ENCODE results near the gene ERBB2. TPM values are rescaled to one million over a fixed set of nuclear protein-coding genes. Genes with fewer than 3 reads are reported as not detected.
A peak's percentile ranks its signal among the peaks of the same experiment; 100 is the strongest.

ERBB2 gene
- total RNA-seq, 1 experiment from 2014 or later, result 4,830 TPM

GRCh38 chr17:39738983-39739884, 39.4 kb downstream of the ERBB2 start:
- intact Hi-C loops (cut with micrococcal nuclease; ENCODE audit: unreplicated experiment), result loop anchor here (1.0 to 10.0 kb wide), 11 partner anchors 15 to 546 kb away; partner anchors contain the start of genes CDC6, IKZF3 and PSMD3
- Mint-ChIP-seq H3K27ac (ENCODE audit: unreplicated experiment) (peak overlapping the region; percentile 21), H3K4me3 (ENCODE audit: low read depth, unreplicated experiment) (peak overlapping the region; percentile 77), H3K27me3 (ENCODE audit: unreplicated experiment) (no peaks in the 10 kb centered on the region), H3K4me1 (ENCODE audit: low read depth, unreplicated experiment) (peaks cover 54% of the 10 kb centered on the region), H3K9me3 (ENCODE audit: low read depth, unreplicated experiment) (no peaks in the 10 kb centered on the region), H3K36me3 (ENCODE audit: insufficient read depth, unreplicated experiment) (peaks cover 91% of the 10 kb centered on the region)
- BruUV-seq (replicated peaks), result TSS peak; percentile 25
- CTCF ChIA-PET, result interaction anchor here (0.6 to 161.2 kb wide), 88 partner anchors 12 to 1301 kb away, joined by 3 to 42089 read pairs (median 8); partner anchors contain the start of genes ERBB2, FBXL20, GRB7 and GSDMB
- DNase-seq, result peak; percentile 100
- no peak for TF ChIP-seq CTCF (IDR thresholded peaks at IDR 0.05; ENCODE audit: unreplicated experiment)

GRCh38 chr17:39739885-39740356, 40.1 kb downstream of the ERBB2 start:
- DNase-seq, result peak; percentile 100
- intact Hi-C loops (cut with micrococcal nuclease; ENCODE audit: unreplicated experiment), result loop anchor here (1.0 to 10.0 kb wide), 12 partner anchors 14 to 545 kb away; partner anchors contain the start of genes CDC6, IKZF3 and PSMD3
- no TSS peak for BruUV-seq (replicated peaks)

GRCh38 chr17:39740357-39741111, 40.7 kb downstream of the ERBB2 start:
- H3K36me3 Mint-ChIP-seq (ENCODE audit: insufficient read depth, unreplicated experiment), result peaks cover 100% of the 10 kb centered on the region

More at GRCh38 chr17:39739885-39740356, 40.1 kb downstream of the ERBB2 start:
- Mint-ChIP-seq H3K36me3 (ENCODE audit: insufficient read depth, unreplicated experiment) (peaks cover 98% of the 10 kb centered on the region), H3K27ac (ENCODE audit: unreplicated experiment) (peak overlapping the region; percentile 21), H3K27me3 (ENCODE audit: unreplicated experiment) (no peaks in the 10 kb centered on the region), H3K9me3 (ENCODE audit: low read depth, unreplicated experiment) (no peaks in the 10 kb centered on the region), H3K4me1 (ENCODE audit: low read depth, unreplicated experiment) (peaks cover 54% of the 10 kb centered on the region), H3K4me3 (ENCODE audit: low read depth, unreplicated experiment) (peak overlapping the region; percentile 77)
- CTCF ChIA-PET, result interaction anchor here (0.6 to 161.2 kb wide), 68 partner anchors 13 to 989 kb away, joined by 3 to 42089 read pairs (median 10); partner anchors contain the start of genes ERBB2, FBXL20, GRB7 and GSDMB
- TF ChIP-seq CTCF (IDR thresholded peaks at IDR 0.05; ENCODE audit: unreplicated experiment), result no peak

More at GRCh38 chr17:39740357-39741111, 40.7 kb downstream of the ERBB2 start:
- Mint-ChIP-seq H3K9me3 (ENCODE audit: low read depth, unreplicated experiment) (no peaks in the 10 kb centered on the region), H3K27ac (ENCODE audit: unreplicated experiment) (peak overlapping the region; percentile 21), H3K27me3 (ENCODE audit: unreplicated experiment) (no peaks in the 10 kb centered on the region), H3K4me3 (ENCODE audit: low read depth, unreplicated experiment) (peak overlapping the region; percentile 77), H3K4me1 (ENCODE audit: low read depth, unreplicated experiment) (peaks cover 50% of the 10 kb centered on the region)
- no TSS peak for BruUV-seq (replicated peaks)
- peak; percentile 100 for DNase-seq
- TF ChIP-seq CTCF (IDR thresholded peaks at IDR 0.05; ENCODE audit: unreplicated experiment), result no peak
- intact Hi-C loops (cut with micrococcal nuclease; ENCODE audit: unreplicated experiment), result loop anchor here (1.0 kb wide), 1 partner anchor 68 kb away; no protein-coding TSS in a partner anchor
- CTCF ChIA-PET, result interaction anchor here (0.6 to 161.2 kb wide), 37 partner anchors 13 to 793 kb away, joined by 3 to 42089 read pairs (median 32); partner anchors contain the start of genes ERBB2, GRB7, GSDMB and IKZF3

Data from Calu3 (cell line).